ENCODE results near the gene SUCNR1.

- no peak for TF ChIP-seq CTCF (IDR thresholded peaks at IDR 0.05)
- TF ChIP-seq POLR2A (IDR thresholded peaks at IDR 0.05) = no peak
- no peak for TF ChIP-seq EP300 (IDR thresholded peaks at IDR 0.05)
Measured at GRCh38 chr3:151909681-151910405, 36.4 kb downstream of the SUCNR1 start.
